IPS-NIHi7 (cell line): Measurements from ENCODE around the gene TMEM179.
"Not testable (repeated sequence)": the region's sequence is repeated elsewhere in the genome, so short reads cannot be mapped to it uniquely, and the experiment has no call there.

ENCODE experiments used
- DNase-seq: peaks from one replicate; pipeline ENCODE4 v3.0.0; 2012; ENCODE audit warnings: mixed read lengths; ENCODE audit errors: extremely low spot score

The TMEM179 gene

DNA sequence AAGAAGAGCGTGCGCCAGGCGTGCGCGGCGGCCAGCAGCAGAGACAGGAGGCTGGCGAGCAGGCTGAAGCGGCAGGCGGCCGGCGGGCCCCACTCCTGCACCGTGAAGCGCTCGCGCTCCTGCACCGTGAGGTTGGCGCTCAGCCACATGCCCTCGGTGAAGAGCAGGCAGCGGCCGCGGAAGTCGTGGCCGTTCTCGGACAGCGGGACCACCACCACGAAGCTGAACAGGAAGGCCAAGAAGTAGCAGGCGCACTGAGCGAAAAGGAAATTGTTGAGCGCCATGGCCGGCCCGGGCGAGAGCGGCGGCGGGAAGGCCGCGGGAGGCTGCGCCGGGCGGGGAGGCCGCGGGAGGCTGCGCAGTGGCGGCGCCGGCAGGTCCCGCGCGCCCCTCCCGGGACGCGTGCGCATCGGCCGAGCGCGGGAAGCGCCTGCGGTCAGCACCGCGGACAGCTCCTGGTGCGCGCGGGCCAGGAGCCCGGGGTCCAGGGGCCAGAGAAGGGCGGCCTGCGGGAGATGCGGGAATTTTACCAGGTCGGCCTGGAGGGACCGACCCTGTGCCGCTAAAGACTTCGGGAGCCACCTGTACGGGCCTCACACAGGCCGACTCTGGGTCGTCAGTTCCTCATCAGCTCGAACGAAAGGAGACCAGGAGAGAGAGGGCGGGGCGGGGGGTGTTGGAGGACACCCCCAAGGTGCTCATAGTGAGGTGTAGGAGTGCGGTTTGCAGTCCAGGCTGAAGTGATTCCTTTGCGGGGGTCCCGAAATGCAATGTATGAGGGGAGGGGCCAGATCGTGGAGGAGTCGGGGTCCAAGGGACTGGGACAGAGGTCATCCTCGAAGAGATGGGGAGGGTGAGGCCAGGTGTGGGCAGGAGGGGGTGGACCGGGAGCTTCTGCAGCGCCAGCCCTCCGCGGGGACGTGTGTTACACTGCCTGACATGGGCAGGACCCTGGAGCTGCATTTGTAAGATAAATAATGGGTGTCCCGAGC, at the start of gene TMEM179:
Gene TMEM179 (minus strand): TSS at position 315 of the 992 bp plus-strand sequence. CDS start 31 bp downstream, at position 284.
- DNase-seq = peak; percentile 97

DNA sequence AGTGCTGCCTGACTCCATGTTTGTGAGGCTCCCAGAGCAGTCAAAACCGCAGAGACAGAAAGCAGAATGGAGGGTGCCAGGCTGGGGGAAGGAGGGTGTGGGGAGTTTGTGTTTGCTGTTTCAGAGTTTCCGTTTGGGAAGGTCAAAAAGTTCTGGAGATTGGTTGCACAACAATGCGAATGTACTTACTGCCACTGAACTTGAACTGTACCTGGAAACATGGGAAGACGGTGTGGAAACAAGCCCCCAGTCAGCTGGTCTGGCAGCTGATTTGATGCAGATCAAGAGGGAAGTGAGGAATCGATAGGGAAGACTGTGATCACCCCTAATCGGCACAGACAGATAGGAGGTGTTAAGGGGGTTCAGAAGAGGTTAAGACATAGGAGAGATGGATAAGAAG, 49.5 kb upstream of the TMEM179 start:
- no peak for DNase-seq

DNA sequence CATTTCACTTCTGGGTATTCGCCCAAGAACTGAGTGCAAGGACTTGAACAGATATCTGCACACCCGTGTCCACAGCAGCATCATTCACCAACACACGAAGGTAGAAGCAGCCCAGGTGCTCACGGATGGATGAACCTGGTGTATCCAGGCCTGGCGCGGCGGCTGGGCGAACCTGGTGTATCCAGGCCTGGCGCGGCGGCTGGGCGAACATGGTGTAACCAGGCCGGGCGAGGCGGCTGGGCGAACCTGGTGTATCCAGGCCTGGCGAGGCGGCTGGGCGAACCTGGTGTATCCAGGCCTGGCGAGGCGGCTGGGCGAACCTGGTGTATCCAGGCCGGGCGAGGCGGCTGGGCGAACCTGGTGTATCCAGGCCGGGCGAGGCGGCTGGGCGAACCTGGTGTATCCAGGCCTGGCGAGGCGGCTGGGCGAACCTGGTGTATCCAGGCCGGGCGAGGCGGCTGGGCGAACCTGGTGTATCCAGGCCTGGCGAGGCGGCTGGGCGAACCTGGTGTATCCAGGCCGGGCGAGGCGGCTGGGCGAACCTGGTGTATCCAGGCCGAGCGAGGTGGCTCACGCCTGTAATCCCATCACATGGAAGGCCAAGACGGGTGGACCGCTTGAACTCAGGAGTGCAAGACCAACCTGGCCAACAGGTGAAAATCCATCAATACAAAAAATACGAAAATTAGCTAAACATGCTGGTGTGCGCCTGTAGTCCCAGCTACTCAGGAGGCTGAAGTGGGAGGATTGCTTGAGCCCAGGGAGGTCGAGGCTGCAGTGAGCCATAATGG, 48.8 kb upstream of the TMEM179 start:
- DNase-seq = not testable (repeated sequence)

DNA sequence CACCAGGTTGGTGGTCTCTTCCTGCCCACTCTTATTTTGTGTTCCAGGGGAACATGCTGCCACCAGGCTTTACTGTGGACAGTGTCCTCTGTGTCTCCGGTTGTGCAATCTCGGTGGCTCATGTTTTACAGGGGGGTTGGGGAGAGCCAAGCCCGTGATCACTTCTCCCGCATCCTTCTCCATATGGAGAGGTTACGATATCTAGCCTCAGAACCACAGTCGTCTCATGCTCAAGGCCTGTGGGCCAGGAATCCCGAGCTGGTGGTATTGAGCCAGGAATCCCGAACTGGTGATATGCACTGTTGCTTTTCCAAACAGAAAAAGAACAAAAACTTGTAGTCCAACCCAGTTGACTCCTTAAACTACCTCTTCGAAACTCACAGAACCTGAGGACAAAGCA, 47.8 kb upstream of the TMEM179 start:
- no peak for DNase-seq

DNA sequence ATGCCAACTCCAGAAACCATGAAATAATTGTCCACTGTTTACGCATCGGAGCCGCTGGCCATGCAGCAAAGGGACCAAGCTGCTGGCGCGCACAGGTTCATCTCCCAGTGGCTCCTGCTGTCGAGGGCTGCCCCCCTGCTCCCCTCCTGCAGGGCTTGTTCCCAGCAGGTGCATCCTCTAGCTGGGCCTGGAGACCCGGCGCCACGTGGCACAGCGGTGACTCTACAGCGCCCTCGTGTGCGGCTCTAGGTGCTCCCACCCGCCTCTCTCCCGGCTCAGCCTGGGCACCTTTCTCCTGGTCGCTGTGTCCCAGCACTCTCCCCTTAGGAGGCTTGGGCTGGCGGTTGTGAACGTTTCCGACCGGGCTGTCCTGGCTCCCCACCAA, 47.3 kb upstream of the TMEM179 start:
- DNase-seq = no peak

DNA sequence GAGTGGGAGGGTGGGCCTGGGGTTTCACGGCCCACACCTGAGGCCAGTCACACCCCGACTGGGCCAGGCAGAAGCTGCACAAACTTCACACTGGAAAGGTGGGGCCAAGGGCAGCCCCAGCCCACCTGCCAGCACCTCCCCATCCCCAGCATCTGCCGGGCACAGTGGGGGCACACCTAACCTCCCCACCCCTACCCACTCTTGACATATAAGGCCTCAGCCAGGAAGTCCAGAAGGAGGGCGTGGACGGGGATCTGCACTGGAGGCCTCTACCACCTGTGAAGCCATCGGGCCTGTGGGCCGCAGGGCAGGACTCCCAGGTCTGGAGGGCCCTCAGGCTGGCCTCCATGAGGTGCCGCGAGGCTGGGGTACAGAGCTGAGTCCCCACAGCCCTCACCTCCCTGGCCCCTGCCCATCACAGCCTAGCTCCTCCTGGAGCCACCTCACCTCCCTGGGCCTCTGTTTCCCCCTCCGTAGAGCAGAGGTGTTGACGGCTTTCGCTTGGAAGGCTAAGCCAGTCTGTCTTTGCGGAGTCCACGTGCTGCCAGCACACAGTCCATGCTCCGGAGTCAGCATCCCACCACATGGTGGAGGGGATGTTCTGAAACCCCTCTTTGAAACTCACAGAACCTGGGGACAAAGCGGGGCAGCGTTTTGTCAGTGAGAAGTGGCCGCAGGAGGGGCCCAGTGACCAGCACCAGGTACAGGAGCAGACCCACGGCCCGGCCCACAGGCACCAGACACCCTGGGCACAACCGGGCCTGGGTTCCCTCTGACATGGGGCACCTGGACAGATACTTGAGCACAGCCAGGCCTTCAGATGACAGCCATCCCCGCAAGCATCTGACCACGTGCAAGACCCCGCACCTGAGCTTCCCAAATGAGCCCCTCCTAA, 46.7 kb upstream of the TMEM179 start:
- no peak for DNase-seq

DNA sequence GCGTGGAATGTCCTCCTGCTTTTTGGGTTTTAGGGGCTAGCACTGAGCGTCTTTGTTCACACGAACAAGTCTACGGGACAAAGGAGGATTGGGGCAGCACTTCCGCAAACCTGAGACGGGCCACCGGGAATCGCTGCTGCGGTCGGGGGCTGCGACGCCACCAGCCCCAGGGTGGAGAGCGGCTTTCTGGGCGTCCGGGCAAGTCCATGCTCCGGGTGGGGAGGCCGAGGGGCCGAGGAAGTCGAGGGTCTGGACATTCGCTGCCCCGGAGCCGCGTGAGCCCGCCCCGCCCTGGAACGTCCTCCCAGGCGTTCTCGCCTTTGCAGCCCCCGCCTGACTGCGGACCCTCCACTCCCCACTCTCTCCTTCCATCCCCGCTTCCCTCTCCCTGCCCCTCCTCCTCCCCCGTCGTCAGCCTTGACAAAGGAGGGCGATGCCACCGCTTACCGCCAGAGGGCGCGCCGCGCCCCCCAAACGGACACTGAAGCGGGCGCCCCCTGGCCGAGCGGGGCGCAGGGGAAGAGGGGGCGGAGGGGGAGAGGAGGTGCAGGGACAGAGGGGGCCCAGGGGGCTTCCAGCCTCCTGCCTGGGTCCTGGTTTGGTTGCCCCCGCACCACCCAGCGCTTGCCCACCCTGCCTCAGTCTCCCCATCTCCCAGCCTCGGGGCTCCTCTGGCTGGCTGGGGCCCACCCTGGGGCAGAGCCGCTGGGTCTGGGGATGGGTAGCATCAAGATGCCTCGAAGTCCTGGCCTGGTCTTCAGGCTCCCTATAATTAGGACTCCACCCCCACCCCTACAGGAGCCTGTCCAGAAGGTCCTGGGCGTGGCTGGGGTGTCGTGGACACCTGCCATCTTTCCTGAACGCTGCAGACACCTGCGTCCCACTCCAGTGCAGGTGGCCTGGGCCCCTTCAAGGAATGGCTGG, 45.7 kb upstream of the TMEM179 start:
- DNase-seq = peak; percentile 95

DNA sequence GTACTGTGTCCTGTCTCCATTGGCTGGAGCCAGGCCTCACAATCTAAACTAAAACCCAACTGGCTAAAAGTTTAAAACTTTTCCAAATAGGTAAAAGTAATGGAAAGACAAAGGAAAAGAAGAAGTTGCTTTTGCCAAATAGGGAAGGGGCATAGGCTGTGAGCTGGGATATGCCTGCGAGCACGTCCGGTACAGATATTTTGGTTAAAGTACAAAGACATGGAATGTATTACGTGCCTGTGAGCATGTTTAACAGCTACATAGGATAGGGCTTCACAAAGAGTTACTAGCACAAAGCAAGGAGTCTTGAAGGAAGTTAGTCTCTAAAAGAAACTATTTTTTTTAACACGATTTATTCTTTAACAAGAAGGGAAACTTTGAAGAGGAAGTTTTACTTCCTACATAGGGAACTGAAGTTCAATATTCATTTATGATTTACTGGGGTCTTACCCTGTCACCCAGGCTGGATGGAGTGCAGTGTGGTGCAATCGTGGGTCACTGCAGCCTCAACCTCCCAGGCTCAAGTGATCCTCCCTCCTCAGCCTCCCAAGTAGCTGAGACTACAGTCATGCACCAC, 43.0 kb upstream of the TMEM179 start:
- no peak for DNase-seq

DNA sequence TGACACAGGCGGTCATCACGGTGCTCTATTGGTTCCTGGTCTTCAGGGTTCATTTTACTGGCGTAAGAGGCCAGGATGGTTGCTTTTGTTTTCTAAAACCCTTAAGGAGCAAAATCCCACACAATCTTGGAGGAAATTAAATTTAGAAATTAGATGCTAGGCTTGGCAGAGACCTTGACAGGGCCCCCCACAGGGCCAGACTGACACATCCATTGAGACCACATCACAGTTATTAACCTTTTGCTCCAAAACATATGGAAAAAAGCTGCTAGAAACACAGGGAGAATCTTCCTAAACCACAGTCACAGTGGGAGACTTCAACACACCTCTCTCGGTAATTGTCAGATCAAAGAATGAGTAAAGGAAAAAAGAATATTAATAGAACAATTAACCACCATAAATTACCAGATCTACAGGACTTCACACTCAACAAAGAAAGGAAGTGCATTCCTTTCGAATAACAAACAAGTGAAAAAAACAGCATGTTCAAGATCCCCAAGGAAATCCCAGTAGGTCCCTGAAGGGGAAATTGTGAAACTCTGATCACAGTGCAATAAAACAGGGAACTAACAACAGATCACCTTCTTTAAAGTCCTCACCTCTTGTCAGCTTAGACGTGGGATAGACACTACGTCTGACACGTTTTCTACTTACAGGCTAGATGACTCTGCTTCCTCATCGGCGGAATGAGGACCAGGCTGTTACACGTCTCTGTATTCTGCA, 40.2 kb upstream of the TMEM179 start:
- no peak for DNase-seq

DNA sequence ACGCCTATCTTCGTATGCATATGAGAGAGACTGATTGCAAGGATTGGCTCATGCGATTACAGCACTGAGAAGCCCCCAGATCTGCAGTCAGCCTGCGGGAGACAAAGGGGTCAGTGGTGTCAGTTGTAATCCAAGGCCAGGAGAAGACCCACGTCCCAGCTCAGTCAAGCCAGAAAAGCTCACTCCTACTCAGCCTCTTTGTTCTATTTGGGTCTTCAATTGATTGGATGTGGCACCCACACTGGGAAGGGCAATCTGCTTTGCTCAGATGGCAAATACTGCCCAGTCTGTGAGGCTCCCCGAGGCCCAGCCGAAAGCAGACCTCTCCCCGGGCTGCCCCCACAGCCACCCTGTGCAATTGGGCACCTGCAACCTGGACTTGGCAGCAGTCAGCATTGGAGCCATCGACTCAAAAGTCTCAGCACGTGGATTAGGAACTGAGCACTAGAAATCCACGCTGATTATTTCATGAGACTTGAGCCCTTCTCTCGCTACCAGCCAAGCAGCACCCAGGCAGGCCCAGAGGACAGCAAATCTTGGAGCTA, 39.6 kb upstream of the TMEM179 start:
- DNase-seq = no peak

DNA sequence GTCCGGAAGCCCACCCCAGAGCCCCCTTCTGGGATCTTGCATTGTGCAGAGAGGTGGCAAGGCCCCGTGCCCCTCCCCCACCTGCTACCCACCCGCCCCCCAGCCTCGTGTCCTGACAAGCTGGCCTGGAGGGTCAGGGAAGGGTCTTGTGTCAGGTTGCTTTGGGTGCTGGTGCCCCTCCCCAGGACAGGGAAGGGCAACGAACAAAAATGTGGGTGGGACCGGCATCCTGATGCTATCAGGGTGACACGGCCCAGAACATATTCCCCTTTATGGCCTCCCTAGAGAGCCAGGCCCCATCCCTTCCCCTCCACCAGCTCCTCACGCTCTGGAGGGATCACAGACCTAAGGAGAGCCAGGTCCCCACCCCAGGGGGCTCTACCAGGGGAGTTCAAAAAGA, 38.7 kb upstream of the TMEM179 start:
- DNase-seq = no peak

DNA sequence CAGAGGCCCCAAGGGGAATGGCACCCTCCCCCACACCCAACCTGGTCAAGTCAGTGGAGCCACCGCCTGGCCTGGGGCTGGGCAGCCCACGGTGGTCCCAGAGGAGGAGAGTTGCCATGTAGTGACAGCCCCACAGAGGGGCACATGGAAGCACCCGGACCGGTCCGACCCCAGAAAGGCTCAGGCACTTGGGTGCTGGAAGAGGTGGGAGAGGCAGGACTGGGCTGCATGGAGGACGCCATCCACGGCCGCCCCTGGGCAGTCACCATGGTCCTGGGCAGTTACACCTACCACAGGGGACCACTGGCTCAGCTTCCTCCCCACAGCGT, 37.9 kb upstream of the TMEM179 start:
- DNase-seq = no peak

DNA sequence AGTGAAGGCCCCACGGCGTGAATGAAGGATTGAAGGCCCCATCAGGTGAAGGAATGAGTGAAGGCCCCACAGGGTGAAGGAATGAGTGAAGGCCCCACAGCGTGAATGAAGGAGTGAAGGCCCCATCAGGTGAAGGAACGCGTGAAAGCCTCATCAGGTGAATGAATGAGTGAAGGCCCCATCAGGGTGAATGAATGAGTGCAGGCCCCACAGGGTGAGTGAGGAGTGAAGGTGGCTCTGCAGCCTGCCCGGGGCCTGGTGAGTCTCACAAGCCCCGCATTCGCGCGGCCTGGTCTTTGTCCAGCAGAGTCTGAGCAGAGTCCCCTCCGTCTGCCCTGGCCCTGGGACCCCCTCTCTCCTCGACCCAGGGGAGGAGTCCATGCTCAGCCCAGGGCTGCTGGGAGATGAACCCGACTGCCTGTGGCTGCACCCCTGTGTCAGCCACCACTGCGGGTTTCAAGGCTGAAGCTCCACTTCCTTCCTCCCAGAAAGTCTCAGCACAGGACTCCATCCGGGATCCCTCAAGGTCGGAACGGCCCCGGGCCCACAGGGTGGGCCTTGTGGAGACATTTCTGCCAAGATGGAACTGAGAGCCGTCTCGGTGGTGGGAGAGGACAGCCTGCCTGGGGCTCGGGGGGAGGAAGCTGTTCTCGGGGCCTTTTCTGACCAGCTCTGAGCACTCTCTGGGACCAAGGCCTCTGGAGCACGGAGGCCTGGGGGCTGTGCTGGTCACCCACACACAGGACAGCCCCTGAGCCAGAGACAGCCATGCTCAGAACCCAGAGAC, 37.4 kb upstream of the TMEM179 start:
- DNase-seq = no peak

DNA sequence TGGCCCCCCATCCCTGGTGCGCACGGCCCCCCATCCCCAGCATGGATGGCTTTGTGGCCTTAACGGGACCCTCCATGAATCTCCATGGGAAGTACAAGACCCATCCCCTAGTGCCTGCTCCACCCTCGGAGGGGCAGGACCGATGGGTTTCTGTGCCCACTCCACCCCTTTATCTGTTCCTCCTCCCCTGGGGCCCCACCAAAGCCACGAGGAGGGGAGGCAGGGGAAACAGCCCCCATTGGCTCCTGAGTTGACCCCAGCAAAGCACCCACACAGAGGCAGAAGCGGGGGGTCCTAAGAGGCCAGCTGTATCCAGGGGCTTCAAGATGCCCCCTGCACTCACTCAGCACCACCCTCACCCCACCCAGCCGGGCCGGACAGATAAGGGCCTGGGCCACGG, 36.1 kb upstream of the TMEM179 start:
- DNase-seq = no peak

DNA sequence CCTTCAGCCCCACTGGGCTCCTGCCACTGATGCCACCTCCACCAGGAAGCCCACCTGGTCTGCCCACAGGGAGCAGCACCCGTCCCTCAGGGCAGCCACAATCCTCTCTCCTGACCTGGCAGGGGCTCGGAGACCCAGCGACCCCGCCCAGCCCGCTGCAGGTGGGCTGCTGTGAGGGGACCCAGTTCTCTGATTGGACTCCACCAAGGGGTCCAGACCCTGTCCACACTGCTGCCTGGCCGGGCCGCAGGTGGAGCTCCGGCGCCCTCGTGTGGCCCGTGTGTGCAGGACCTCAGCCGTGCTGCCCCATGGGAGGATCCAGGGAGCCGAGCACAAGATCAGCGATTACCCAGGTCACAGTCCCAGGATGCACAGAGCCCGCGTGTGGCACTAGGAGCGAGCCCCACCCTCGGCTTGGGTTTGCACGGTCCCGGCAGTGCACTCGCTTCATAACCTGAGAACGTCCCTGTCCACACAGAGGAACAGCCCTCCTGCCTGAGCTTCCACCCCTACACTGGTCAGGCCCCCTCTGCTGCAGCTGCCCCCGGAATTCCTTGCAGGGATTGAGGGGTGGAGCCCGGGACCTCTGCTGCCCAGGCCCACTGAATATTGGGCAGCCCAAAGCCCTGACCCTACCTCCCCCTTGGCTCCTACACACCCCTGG, 35.4 kb upstream of the TMEM179 start:
- DNase-seq = peak; percentile 95

DNA sequence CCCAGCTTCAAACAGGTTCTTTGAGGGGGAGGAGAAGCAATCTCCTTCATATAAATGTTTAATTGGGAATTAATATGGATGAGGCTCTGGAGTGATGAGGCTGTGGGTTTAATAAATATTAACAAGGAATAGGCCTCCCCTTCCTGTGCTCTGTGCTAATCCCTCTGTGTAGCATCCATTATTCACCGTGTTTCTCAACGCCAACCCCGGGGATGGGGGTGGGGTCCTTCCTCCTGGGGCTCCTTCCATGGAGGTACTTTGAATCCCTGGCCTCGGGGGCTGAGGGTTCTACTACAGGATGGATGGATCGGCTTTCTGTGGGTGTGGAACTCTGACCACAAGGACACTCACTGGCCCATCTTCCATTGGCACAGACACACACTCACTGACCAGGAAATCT, 34.9 kb upstream of the TMEM179 start:
- DNase-seq = no peak

DNA sequence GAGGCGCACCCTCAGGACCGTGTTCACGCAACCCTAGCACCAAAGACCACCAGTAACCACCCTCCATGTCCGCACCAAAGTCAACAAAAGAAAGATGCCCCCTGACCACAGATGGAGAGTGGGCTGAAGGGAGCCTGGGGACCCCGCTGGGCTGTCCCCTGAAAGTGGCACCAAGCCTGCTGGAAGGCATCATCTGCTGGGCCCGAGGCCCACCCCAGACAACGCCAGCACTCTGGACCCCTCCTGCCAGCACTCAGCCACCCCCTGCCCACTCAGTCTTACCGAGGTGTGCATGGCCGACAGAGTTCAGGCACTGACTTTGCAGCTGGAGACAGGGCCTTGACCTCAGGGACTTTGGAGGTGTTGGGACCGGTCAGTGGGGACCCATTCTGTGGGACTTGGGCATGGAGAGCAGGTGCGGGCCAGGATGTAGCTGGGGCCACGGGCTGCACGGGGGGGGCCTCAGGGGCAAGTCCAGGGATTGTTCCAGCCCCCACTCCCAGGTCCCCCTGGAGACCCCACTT, 34.4 kb upstream of the TMEM179 start:
- no peak for DNase-seq

DNA sequence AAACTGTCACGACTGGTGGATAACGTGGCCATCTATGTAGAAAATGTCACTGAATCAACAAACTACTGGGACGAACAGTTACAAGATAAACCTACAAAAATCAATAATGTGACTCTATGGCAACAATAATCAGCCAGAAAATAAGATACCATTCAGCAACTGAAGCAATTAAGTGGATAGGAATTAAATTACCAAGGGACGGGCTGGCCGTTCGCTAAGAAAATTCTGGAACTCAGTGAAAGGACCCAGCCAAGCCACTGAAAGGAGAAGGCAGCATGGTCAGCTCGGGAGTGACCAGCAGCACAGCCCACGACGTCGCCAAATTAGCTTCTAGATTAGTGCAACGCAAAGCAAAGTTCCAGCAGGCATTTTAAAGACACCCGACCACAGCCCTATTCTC, 33.6 kb upstream of the TMEM179 start:
- no peak for DNase-seq
